A549 (cell line): ENCODE results near the gene MEGF6.

Experiments used
- BHLHE40 ChIP-seq: IDR thresholded peaks from 2 replicates; pipeline ENCODE4 v1.6.1; 2012; ENCODE audit warnings: low read depth, low read length, inconsistent platforms
- CEBPB ChIP-seq, 2 experiments: fragments of >200 bp in 1 of 2; sonication (Bioruptor Twin) in 1 of 2; formaldehyde crosslinking in 1 of 2; IDR thresholded peaks; 2 replicates each; pipeline ENCODE4 v1.6.1; 2012 to 2016
- CTCF ChIP-seq: fragments of >200 bp; sonication (Bioruptor Twin); formaldehyde crosslinking; IDR thresholded peaks from 3 replicates; pipeline ENCODE4 v1.5.1; 2016
- EP300 ChIP-seq, 2 experiments: fragments of >200 bp; sonication (Bioruptor Twin); formaldehyde crosslinking; IDR thresholded peaks; 2 replicates in 1 of 2; 3 replicates in 1 of 2; pipeline ENCODE4 v1.6.1; 2016 to 2017
- KDM1A ChIP-seq: fragments of 200-600 bp; sonication (generic); IDR thresholded peaks from 2 replicates; pipeline ENCODE4 v1.6.1; 2016; ENCODE audit warnings: low read depth, mild to moderate bottlenecking
- MAZ ChIP-seq: fragments of 150-350 bp; IDR thresholded peaks from 2 replicates; pipeline ENCODE4 v1.6.1; 2014; ENCODE audit warnings: antibody characterized with exemption, low read depth, low read length, borderline replicate concordance
- NPAS2 ChIP-seq: fragments of 250-450 bp; sonication (Bioruptor Pico); IDR thresholded peaks from 2 replicates; pipeline ENCODE4 v1.8.0; 2022; ENCODE audit warnings: mild to moderate bottlenecking, moderate library complexity, borderline replicate concordance
- PBX3 ChIP-seq: IDR thresholded peaks from 2 replicates; pipeline ENCODE4 v1.6.1; 2012
- PHF8 ChIP-seq: fragments of 200-600 bp; sonication (generic); IDR thresholded peaks from 2 replicates; pipeline ENCODE4 v1.6.1; 2016; ENCODE audit warnings: low read depth, mild to moderate bottlenecking, antibody characterized with exemption, moderate library complexity, borderline replicate concordance
- POLR2A ChIP-seq: IDR thresholded peaks from 2 replicates; pipeline ENCODE4 v1.6.1; 2012; ENCODE audit warnings: mild to moderate bottlenecking, low read length
- REST ChIP-seq: fragments of 200-600 bp; sonication (generic); IDR thresholded peaks from 2 replicates; pipeline ENCODE4 v1.6.1; 2016; ENCODE audit warnings: antibody characterized with exemption, mild to moderate bottlenecking, moderate library complexity
- RFX5 ChIP-seq: fragments of 450-650 bp; IDR thresholded peaks from 2 replicates; pipeline ENCODE4 v1.7.1; 2014; ENCODE audit warnings: antibody characterized with exemption, mild to moderate bottlenecking, moderate library complexity
- USF2 ChIP-seq: fragments of 450-650 bp; IDR thresholded peaks from 2 replicates; pipeline ENCODE4 v1.6.1; 2014; ENCODE audit warnings: antibody characterized with exemption

- TF ChIP-seq MAZ: no peak
- no peak for TF ChIP-seq KDM1A
- TF ChIP-seq PHF8: no peak
- TF ChIP-seq NPAS2 (CRISPR knock-in tag): no peak
- TF ChIP-seq CTCF: no peak
- no peak for TF ChIP-seq POLR2A
- no peak for TF ChIP-seq RFX5
- TF ChIP-seq CEBPB (IDR thresholded peaks at IDR 0.05): no peak
- TF ChIP-seq PBX3: no peak
- TF ChIP-seq REST: no peak
- TF ChIP-seq USF2: no peak
- TF ChIP-seq BHLHE40: no peak
- no peak for TF ChIP-seq EP300 (IDR thresholded peaks at IDR 0.05)
Measured at GRCh38 chr1:3475839-3476573, 135.3 kb downstream of the MEGF6 start.
